IgD-negative memory B cell (primary cell): ENCODE measurements around the gene MED27. TPM values are rescaled to one million over a fixed set of nuclear protein-coding genes. Genes with fewer than 3 reads are reported as not detected.

Experiments used
- H3K27ac Mint-ChIP-seq, 3 donors: one replicate each; pipeline ENCODE4 v1.8.0; 2020 to 2022; ENCODE audit warnings: mild to moderate bottlenecking in 3 of 3, mixed read lengths in 3 of 3, moderate library complexity in 1 of 3
- H3K27me3 Mint-ChIP-seq: one replicate; pipeline ENCODE4 v1.8.0; 2021; ENCODE audit warnings: mixed read lengths
- H3K36me3 Mint-ChIP-seq: one replicate; pipeline ENCODE4 v1.8.0; 2020; ENCODE audit warnings: mild to moderate bottlenecking, mixed read lengths
- H3K4me1 Mint-ChIP-seq, 3 donors: one replicate each; pipeline ENCODE4 v1.8.0; 2020 to 2022; ENCODE audit warnings: mixed read lengths in 3 of 3, mild to moderate bottlenecking in 1 of 3
- H3K4me3 Mint-ChIP-seq, 4 donors: one replicate each; pipeline ENCODE4 v1.8.0; 2020 to 2022; ENCODE audit warnings: mild to moderate bottlenecking in 4 of 4, mixed read lengths in 4 of 4, moderate library complexity in 3 of 4
- H3K9me3 Mint-ChIP-seq, 3 donors: one replicate each; pipeline ENCODE4 v1.8.0; 2020 to 2021; ENCODE audit warnings: mixed read lengths in 3 of 3, mild to moderate bottlenecking in 1 of 3
- polyA plus RNA-seq: library from polyadenylated mRNA; unstranded; fragments of 300-500 nt; fragmentation: Illumina TruSeq; gene quantifications from one replicate; pipeline ENCODE4 v1.2.3, GENCODE V29; 2021

The MED27 gene
- polyA plus RNA-seq, 1 donor from 2014 or later: 33.7 TPM

GRCh38 chr9:131884222-131884621 lies 195.4 kb downstream of the MED27 start:
- Mint-ChIP-seq H3K27me3 (no peaks in the 10 kb centered on the region), H3K4me1 (peaks cover 0 to 13% (median 11%) of the 10 kb centered on the region in 3 donors), H3K9me3 (no peaks in the 10 kb centered on the region), H3K4me3 (no peak overlapping the region), H3K36me3 (peaks cover 4% of the 10 kb centered on the region), H3K27ac (no peak overlapping the region)

- Mint-ChIP-seq H3K27me3 (no peaks in the 10 kb centered on the region), H3K4me1 (peaks cover 0 to 6% (median 2%) of the 10 kb centered on the region in 3 donors), H3K36me3 (peaks cover 11% of the 10 kb centered on the region), H3K27ac (no peak overlapping the region), H3K4me3 (peak overlapping the region in 1 of 4 donors; percentile 60), H3K9me3 (no peaks in the 10 kb centered on the region)
Observed at GRCh38 chr9:131880833-131881583, 198.7 kb downstream of the MED27 start.

GRCh38 chr9:131879911-131880290 lies 199.8 kb downstream of the MED27 start:
- Mint-ChIP-seq H3K9me3 (no peaks in the 10 kb centered on the region), H3K27ac (no peak overlapping the region)

GRCh38 chr9:131879181-131879910 lies 200.3 kb downstream of the MED27 start:
- H3K9me3 Mint-ChIP-seq: no peaks in the 10 kb centered on the region
- H3K4me3 Mint-ChIP-seq: no peak overlapping the region
- H3K36me3 Mint-ChIP-seq: peaks cover 10% of the 10 kb centered on the region
- H3K27me3 Mint-ChIP-seq: no peaks in the 10 kb centered on the region
- peaks cover 0 to 5% (median 2%) of the 10 kb centered on the region in 3 donors for H3K4me1 Mint-ChIP-seq
- no peak overlapping the region for H3K27ac Mint-ChIP-seq

More at GRCh38 chr9:131879911-131880290, 199.8 kb downstream of the MED27 start:
- H3K27me3 Mint-ChIP-seq: no peaks in the 10 kb centered on the region
- H3K4me1 Mint-ChIP-seq: peaks cover 0 to 5% (median 2%) of the 10 kb centered on the region in 3 donors
- H3K4me3 Mint-ChIP-seq: no peak overlapping the region
- peaks cover 11% of the 10 kb centered on the region for H3K36me3 Mint-ChIP-seq

GRCh38 chr9:131876486-131876885 lies 203.2 kb downstream of the MED27 start:
- H3K9me3 Mint-ChIP-seq: no peaks in the 10 kb centered on the region
- H3K4me1 Mint-ChIP-seq: peaks cover 0 to 5% (median 0%) of the 10 kb centered on the region in 3 donors
- H3K27ac Mint-ChIP-seq: no peak overlapping the region
- no peaks in the 10 kb centered on the region for H3K27me3 Mint-ChIP-seq
- H3K36me3 Mint-ChIP-seq: peaks cover 7% of the 10 kb centered on the region
- H3K4me3 Mint-ChIP-seq: no peak overlapping the region

GRCh38 chr9:131875828-131876485 lies 203.7 kb downstream of the MED27 start:
- Mint-ChIP-seq H3K27me3 (no peaks in the 10 kb centered on the region), H3K36me3 (peaks cover 7% of the 10 kb centered on the region), H3K9me3 (no peaks in the 10 kb centered on the region)

GRCh38 chr9:131874916-131875670 lies 204.6 kb downstream of the MED27 start:
- no peaks in the 10 kb centered on the region for H3K4me1 Mint-ChIP-seq
- no peaks in the 10 kb centered on the region for H3K27me3 Mint-ChIP-seq
- peaks cover 7% of the 10 kb centered on the region for H3K36me3 Mint-ChIP-seq
- H3K27ac Mint-ChIP-seq: no peak overlapping the region
- H3K9me3 Mint-ChIP-seq: no peaks in the 10 kb centered on the region
- H3K4me3 Mint-ChIP-seq: no peak overlapping the region

More at GRCh38 chr9:131875828-131876485, 203.7 kb downstream of the MED27 start:
- no peak overlapping the region for H3K27ac Mint-ChIP-seq
- H3K4me1 Mint-ChIP-seq: peaks cover 0 to 2% (median 0%) of the 10 kb centered on the region in 3 donors
- H3K4me3 Mint-ChIP-seq: no peak overlapping the region

- H3K27me3 Mint-ChIP-seq: no peaks in the 10 kb centered on the region
- no peak overlapping the region for H3K27ac Mint-ChIP-seq
- no peaks in the 10 kb centered on the region for H3K4me1 Mint-ChIP-seq
- peaks cover 9% of the 10 kb centered on the region for H3K36me3 Mint-ChIP-seq
- no peak overlapping the region for H3K4me3 Mint-ChIP-seq
- no peaks in the 10 kb centered on the region for H3K9me3 Mint-ChIP-seq
Observed at GRCh38 chr9:131874447-131874846, 205.2 kb downstream of the MED27 start.

- Mint-ChIP-seq H3K4me3 (no peak overlapping the region), H3K4me1 (no peaks in the 10 kb centered on the region), H3K27ac (no peak overlapping the region), H3K9me3 (no peaks in the 10 kb centered on the region), H3K27me3 (no peaks in the 10 kb centered on the region), H3K36me3 (peaks cover 9% of the 10 kb centered on the region)
Observed at GRCh38 chr9:131873891-131874440, 205.7 kb downstream of the MED27 start.

- no peak overlapping the region for H3K4me3 Mint-ChIP-seq
- H3K27me3 Mint-ChIP-seq: no peaks in the 10 kb centered on the region
- no peaks in the 10 kb centered on the region for H3K9me3 Mint-ChIP-seq
- no peak overlapping the region for H3K27ac Mint-ChIP-seq
- peaks cover 9% of the 10 kb centered on the region for H3K36me3 Mint-ChIP-seq
- no peaks in the 10 kb centered on the region for H3K4me1 Mint-ChIP-seq
Observed at GRCh38 chr9:131873335-131873734, 206.3 kb downstream of the MED27 start.

- H3K27ac Mint-ChIP-seq: no peak overlapping the region
- no peaks in the 10 kb centered on the region for H3K27me3 Mint-ChIP-seq
- no peaks in the 10 kb centered on the region for H3K9me3 Mint-ChIP-seq
- peaks cover 9% of the 10 kb centered on the region for H3K36me3 Mint-ChIP-seq
- no peaks in the 10 kb centered on the region for H3K4me1 Mint-ChIP-seq
- no peak overlapping the region for H3K4me3 Mint-ChIP-seq
Observed at GRCh38 chr9:131872702-131873101, 207.0 kb downstream of the MED27 start.

- Mint-ChIP-seq H3K27ac (no peak overlapping the region), H3K27me3 (no peaks in the 10 kb centered on the region), H3K4me3 (no peak overlapping the region), H3K9me3 (no peaks in the 10 kb centered on the region), H3K36me3 (peaks cover 8% of the 10 kb centered on the region), H3K4me1 (no peaks in the 10 kb centered on the region)
Observed at GRCh38 chr9:131872006-131872405, 207.7 kb downstream of the MED27 start.

- H3K4me3 Mint-ChIP-seq: no peak overlapping the region
- H3K9me3 Mint-ChIP-seq: no peaks in the 10 kb centered on the region
- H3K27me3 Mint-ChIP-seq: no peaks in the 10 kb centered on the region
- peaks cover 0 to 4% (median 0%) of the 10 kb centered on the region in 3 donors for H3K4me1 Mint-ChIP-seq
- peaks cover 3% of the 10 kb centered on the region for H3K36me3 Mint-ChIP-seq
- peak overlapping the region in 1 of 3 donors; percentile 41 for H3K27ac Mint-ChIP-seq
Observed at GRCh38 chr9:131870156-131870555, 209.5 kb downstream of the MED27 start.

- H3K9me3 Mint-ChIP-seq: no peaks in the 10 kb centered on the region
- no peaks in the 10 kb centered on the region for H3K27me3 Mint-ChIP-seq
- H3K4me3 Mint-ChIP-seq: no peak overlapping the region
- H3K27ac Mint-ChIP-seq: peak overlapping the region in 1 of 3 donors; percentile 6
- H3K36me3 Mint-ChIP-seq: peaks cover 3% of the 10 kb centered on the region
- peaks cover 0 to 4% (median 0%) of the 10 kb centered on the region in 3 donors for H3K4me1 Mint-ChIP-seq
Observed at GRCh38 chr9:131869348-131869747, 210.3 kb downstream of the MED27 start.
